Measurements from ENCODE around the gene CCDC110.
"Not testable (repeated sequence)": the region's sequence is repeated elsewhere in the genome, so short reads cannot be mapped to it uniquely, and the experiment has no call there.

CCDC110 gene

GRCh38 chr4:185471235-185472102 lies at the start of gene CCDC110:
CCDC110 (minus strand) TSS chr4:185471733; CDS start chr4:185471683, 50 bp downstream.
- Histone ChIP-seq H3K4me1 (ENCODE audit: control insufficient read depth, insufficient read depth, low read length, unreplicated experiment) (peaks cover 4% of the 10 kb centered on the region), H3K36me3 (ENCODE audit: insufficient read depth, low read length) (no peaks in the 10 kb centered on the region), H3K4me3 (ENCODE audit: low read depth, low read length) (peak within 1 kb of the TSS; percentile 98), H2AFZ (ENCODE audit: low read length, unreplicated experiment) (peak within 1 kb of the TSS; percentile 100), H3K27me3 (ENCODE audit: insufficient read depth, low read length) (peaks cover 19% of the 10 kb centered on the region), H3K27ac (ENCODE audit: low read depth, low read length) (no peak within 1 kb of the TSS), H3K79me2 (ENCODE audit: control insufficient read depth, insufficient read depth, low read length, unreplicated experiment) (no peaks in the 10 kb centered on the region)

- Histone ChIP-seq H3K4me1 (ENCODE audit: control insufficient read depth, insufficient read depth, low read length, unreplicated experiment) (no peaks in the 10 kb centered on the region), H3K27me3 (ENCODE audit: insufficient read depth, low read length) (no peaks in the 10 kb centered on the region), H3K4me3 (ENCODE audit: low read depth, low read length) (no peak overlapping the region), H3K27ac (ENCODE audit: low read depth, low read length) (no peak overlapping the region), H2AFZ (ENCODE audit: low read length, unreplicated experiment) (no peak overlapping the region), H3K36me3 (ENCODE audit: insufficient read depth, low read length) (no peaks in the 10 kb centered on the region), H3K79me2 (ENCODE audit: control insufficient read depth, insufficient read depth, low read length, unreplicated experiment) (no peaks in the 10 kb centered on the region)
These were observed 48.6 kb upstream of the CCDC110 start for GRCh38 chr4:185520119-185520518.

- no peak overlapping the region for H3K4me3 ChIP-seq (ENCODE audit: low read depth, low read length)
- H3K36me3 ChIP-seq (ENCODE audit: insufficient read depth, low read length): no peaks in the 10 kb centered on the region
- no peak overlapping the region for H2AFZ ChIP-seq (ENCODE audit: low read length, unreplicated experiment)
- H3K4me1 ChIP-seq (ENCODE audit: control insufficient read depth, insufficient read depth, low read length, unreplicated experiment): peaks cover 7% of the 10 kb centered on the region
- H3K27me3 ChIP-seq (ENCODE audit: insufficient read depth, low read length): no peaks in the 10 kb centered on the region
- no peaks in the 10 kb centered on the region for H3K79me2 ChIP-seq (ENCODE audit: control insufficient read depth, insufficient read depth, low read length, unreplicated experiment)
- H3K27ac ChIP-seq (ENCODE audit: low read depth, low read length): no peak overlapping the region
These were observed 47.0 kb upstream of the CCDC110 start for GRCh38 chr4:185518494-185518893.

- Histone ChIP-seq H3K4me3 (ENCODE audit: low read depth, low read length) (no peak overlapping the region), H2AFZ (ENCODE audit: low read length, unreplicated experiment) (no peak overlapping the region), H3K27me3 (ENCODE audit: insufficient read depth, low read length) (no peaks in the 10 kb centered on the region), H3K4me1 (ENCODE audit: control insufficient read depth, insufficient read depth, low read length, unreplicated experiment) (peaks cover 10% of the 10 kb centered on the region), H3K79me2 (ENCODE audit: control insufficient read depth, insufficient read depth, low read length, unreplicated experiment) (no peaks in the 10 kb centered on the region), H3K36me3 (ENCODE audit: insufficient read depth, low read length) (no peaks in the 10 kb centered on the region), H3K27ac (ENCODE audit: low read depth, low read length) (no peak overlapping the region)
These were observed 46.5 kb upstream of the CCDC110 start for GRCh38 chr4:185518069-185518468.

- Histone ChIP-seq H3K27me3 (ENCODE audit: insufficient read depth, low read length) (no peaks in the 10 kb centered on the region), H3K36me3 (ENCODE audit: insufficient read depth, low read length) (no peaks in the 10 kb centered on the region), H3K79me2 (ENCODE audit: control insufficient read depth, insufficient read depth, low read length, unreplicated experiment) (no peaks in the 10 kb centered on the region)
These were observed 43.7 kb upstream of the CCDC110 start for GRCh38 chr4:185515248-185515647.

GRCh38 chr4:185514182-185514697 lies 42.7 kb upstream of the CCDC110 start:
- Histone ChIP-seq H3K27me3 (ENCODE audit: insufficient read depth, low read length) (no peaks in the 10 kb centered on the region), H3K27ac (ENCODE audit: low read depth, low read length) (peak overlapping the region; percentile 52), H2AFZ (ENCODE audit: low read length, unreplicated experiment) (no peak overlapping the region)

More at GRCh38 chr4:185515248-185515647, 43.7 kb upstream of the CCDC110 start:
- Histone ChIP-seq H2AFZ (ENCODE audit: low read length, unreplicated experiment) (no peak overlapping the region), H3K4me3 (ENCODE audit: low read depth, low read length) (no peak overlapping the region), H3K27ac (ENCODE audit: low read depth, low read length) (no peak overlapping the region), H3K4me1 (ENCODE audit: control insufficient read depth, insufficient read depth, low read length, unreplicated experiment) (peaks cover 17% of the 10 kb centered on the region)

GRCh38 chr4:185513489-185514181 lies 42.1 kb upstream of the CCDC110 start:
- Histone ChIP-seq H3K79me2 (ENCODE audit: control insufficient read depth, insufficient read depth, low read length, unreplicated experiment) (no peaks in the 10 kb centered on the region), H3K36me3 (ENCODE audit: insufficient read depth, low read length) (no peaks in the 10 kb centered on the region), H3K4me1 (ENCODE audit: control insufficient read depth, insufficient read depth, low read length, unreplicated experiment) (peaks cover 17% of the 10 kb centered on the region), H2AFZ (ENCODE audit: low read length, unreplicated experiment) (no peak overlapping the region), H3K27me3 (ENCODE audit: insufficient read depth, low read length) (no peaks in the 10 kb centered on the region), H3K27ac (ENCODE audit: low read depth, low read length) (peak overlapping the region; percentile 52), H3K4me3 (ENCODE audit: low read depth, low read length) (no peak overlapping the region)

More at GRCh38 chr4:185514182-185514697, 42.7 kb upstream of the CCDC110 start:
- no peaks in the 10 kb centered on the region for H3K79me2 ChIP-seq (ENCODE audit: control insufficient read depth, insufficient read depth, low read length, unreplicated experiment)
- peaks cover 17% of the 10 kb centered on the region for H3K4me1 ChIP-seq (ENCODE audit: control insufficient read depth, insufficient read depth, low read length, unreplicated experiment)
- H3K36me3 ChIP-seq (ENCODE audit: insufficient read depth, low read length): no peaks in the 10 kb centered on the region
- H3K4me3 ChIP-seq (ENCODE audit: low read depth, low read length): no peak overlapping the region

- Histone ChIP-seq H2AFZ (ENCODE audit: low read length, unreplicated experiment) (no peak overlapping the region), H3K27me3 (ENCODE audit: insufficient read depth, low read length) (no peaks in the 10 kb centered on the region), H3K36me3 (ENCODE audit: insufficient read depth, low read length) (no peaks in the 10 kb centered on the region), H3K4me3 (ENCODE audit: low read depth, low read length) (no peak overlapping the region), H3K4me1 (ENCODE audit: control insufficient read depth, insufficient read depth, low read length, unreplicated experiment) (peaks cover 17% of the 10 kb centered on the region), H3K79me2 (ENCODE audit: control insufficient read depth, insufficient read depth, low read length, unreplicated experiment) (no peaks in the 10 kb centered on the region), H3K27ac (ENCODE audit: low read depth, low read length) (peak overlapping the region; percentile 25; the same call in 1 of the 2 replicates)
These were observed 41.0 kb upstream of the CCDC110 start for GRCh38 chr4:185512516-185512915.

GRCh38 chr4:185511243-185511642 lies 39.7 kb upstream of the CCDC110 start:
- not testable (repeated sequence) for H3K36me3 ChIP-seq (ENCODE audit: insufficient read depth, low read length); H3K79me2 ChIP-seq (ENCODE audit: control insufficient read depth, insufficient read depth, low read length, unreplicated experiment); H2AFZ ChIP-seq (ENCODE audit: low read length, unreplicated experiment); H3K27me3 ChIP-seq (ENCODE audit: insufficient read depth, low read length); H3K27ac ChIP-seq (ENCODE audit: low read depth, low read length); H3K4me3 ChIP-seq (ENCODE audit: low read depth, low read length)
- H3K4me1 ChIP-seq (ENCODE audit: control insufficient read depth, insufficient read depth, low read length, unreplicated experiment): peaks cover 17% of the 10 kb centered on the region

GRCh38 chr4:185510806-185511205 lies 39.3 kb upstream of the CCDC110 start:
- H3K27me3 ChIP-seq (ENCODE audit: insufficient read depth, low read length): no peaks in the 10 kb centered on the region
- peaks cover 17% of the 10 kb centered on the region for H3K4me1 ChIP-seq (ENCODE audit: control insufficient read depth, insufficient read depth, low read length, unreplicated experiment)
- no peak overlapping the region for H2AFZ ChIP-seq (ENCODE audit: low read length, unreplicated experiment)
- H3K27ac ChIP-seq (ENCODE audit: low read depth, low read length): no peak overlapping the region
- no peaks in the 10 kb centered on the region for H3K79me2 ChIP-seq (ENCODE audit: control insufficient read depth, insufficient read depth, low read length, unreplicated experiment)
- H3K36me3 ChIP-seq (ENCODE audit: insufficient read depth, low read length): no peaks in the 10 kb centered on the region
- no peak overlapping the region for H3K4me3 ChIP-seq (ENCODE audit: low read depth, low read length)
